ENCODE data around the gene RAB23. TPM values are rescaled to one million over a fixed set of nuclear protein-coding genes. Genes with fewer than 3 reads are reported as not detected.

RAB23 gene
- total RNA-seq, 2 donors from 2014 or later = 20.4 to 22.3 TPM

DNA sequence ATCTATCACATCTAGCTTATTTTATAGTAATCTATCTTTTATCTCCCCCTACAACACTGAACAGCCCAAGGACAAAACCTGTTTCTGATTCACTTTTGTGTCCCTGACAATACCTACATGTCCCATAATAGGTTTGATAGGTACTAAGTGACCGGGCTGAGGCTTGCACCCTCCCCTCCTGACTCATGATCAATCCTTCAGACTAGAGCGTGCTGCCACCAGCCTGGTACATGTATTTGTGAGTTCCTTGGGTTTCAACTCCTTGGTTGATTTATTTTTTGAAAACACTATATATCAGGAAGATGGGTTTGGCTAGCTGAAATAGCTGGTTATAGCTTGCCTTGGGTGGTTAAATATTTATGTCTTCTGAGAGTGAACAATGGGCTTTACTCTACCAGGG lies 41.6 kb upstream of the RAB23 start:
- H3K36me3 ChIP-seq = no peaks in the 10 kb centered on the region
- TF ChIP-seq POLR2A (IDR thresholded peaks at IDR 0.05) (no peak), POLR2AphosphoS5 (IDR thresholded peaks at IDR 0.05) (no peak), CTCF (IDR thresholded peaks at IDR 0.05) (no peak)
- intact Hi-C loops (cut with DNase I) = loop anchor here (5.0 kb wide), 2 partner anchors 41 to 49 kb away; partner anchors contain the start of gene RAB23
- 75% methylated on average over 2 of the region's 2 CpGs for WGBS
- H3K9me3 ChIP-seq = no peaks in the 10 kb centered on the region
- DNase-seq (ENCODE audit: low spot score) = no peak
- peak overlapping the region; percentile 16 to 59 for H3K27ac ChIP-seq
- no peaks in the 10 kb centered on the region for H3K27me3 ChIP-seq (replicated peaks; ENCODE audit: insufficient read depth)
- H3K4me1 ChIP-seq (replicated peaks) = no peaks in the 10 kb centered on the region
- H3K4me3 ChIP-seq = no peak overlapping the region

- Histone ChIP-seq H3K4me3 (no peak overlapping the region), H3K4me1 (replicated peaks) (no peaks in the 10 kb centered on the region), H3K27me3 (replicated peaks; ENCODE audit: insufficient read depth) (no peaks in the 10 kb centered on the region), H3K9me3 (no peaks in the 10 kb centered on the region), H3K27ac (peak overlapping the region; percentile 34 to 48), H3K36me3 (no peaks in the 10 kb centered on the region)
- TF ChIP-seq POLR2A (IDR thresholded peaks at IDR 0.05) = no peak
- no peak for TF ChIP-seq CTCF (IDR thresholded peaks at IDR 0.05)
- TF ChIP-seq POLR2AphosphoS5 (IDR thresholded peaks at IDR 0.05) = no peak
- no peak for DNase-seq (ENCODE audit: low spot score)
- WGBS = 53% methylated on average over 3 of the region's 3 CpGs
- intact Hi-C loops (cut with DNase I) = loop anchor here (5.0 kb wide), 2 partner anchors 41 to 49 kb away; partner anchors contain the start of gene RAB23
Observed at GRCh38 chr6:57262901-57263694, 41.0 kb upstream of the RAB23 start.

DNA sequence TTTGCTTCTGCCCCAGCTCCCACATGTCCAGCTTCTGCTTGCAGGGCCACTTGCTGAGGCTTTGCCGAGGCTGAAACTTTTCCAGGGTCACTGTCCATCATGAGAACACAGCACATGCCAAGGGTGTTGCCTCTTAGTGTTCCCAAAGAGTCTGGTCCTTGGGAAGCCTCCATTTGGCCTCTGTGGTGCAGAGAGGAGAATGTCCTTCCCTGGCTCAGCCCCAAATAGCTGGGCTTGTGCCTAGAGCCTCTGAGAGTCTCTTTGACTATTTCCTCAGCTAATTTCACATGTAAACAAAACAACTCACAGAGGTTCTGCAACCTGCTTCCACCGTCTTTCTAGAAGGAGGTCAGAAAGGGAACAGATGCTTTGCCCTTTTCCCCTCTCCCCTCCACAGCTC lies 40.4 kb upstream of the RAB23 start:
- intact Hi-C loops (cut with DNase I) = loop anchor here (5.0 kb wide), 2 partner anchors 40 to 50 kb away; partner anchors contain the start of gene RAB23
- Histone ChIP-seq H3K9me3 (no peaks in the 10 kb centered on the region), H3K27me3 (replicated peaks; ENCODE audit: insufficient read depth) (no peaks in the 10 kb centered on the region), H3K36me3 (no peaks in the 10 kb centered on the region), H3K4me1 (replicated peaks) (no peaks in the 10 kb centered on the region), H3K4me3 (no peak overlapping the region), H3K27ac (peak overlapping the region; percentile 34 to 48)
- no peak for TF ChIP-seq CTCF (IDR thresholded peaks at IDR 0.05)
- peak; percentile 39 for TF ChIP-seq POLR2AphosphoS5 (IDR thresholded peaks at IDR 0.05)
- WGBS = 54% methylated on average over 2 of the region's 2 CpGs
- no peak for DNase-seq (ENCODE audit: low spot score)

DNA sequence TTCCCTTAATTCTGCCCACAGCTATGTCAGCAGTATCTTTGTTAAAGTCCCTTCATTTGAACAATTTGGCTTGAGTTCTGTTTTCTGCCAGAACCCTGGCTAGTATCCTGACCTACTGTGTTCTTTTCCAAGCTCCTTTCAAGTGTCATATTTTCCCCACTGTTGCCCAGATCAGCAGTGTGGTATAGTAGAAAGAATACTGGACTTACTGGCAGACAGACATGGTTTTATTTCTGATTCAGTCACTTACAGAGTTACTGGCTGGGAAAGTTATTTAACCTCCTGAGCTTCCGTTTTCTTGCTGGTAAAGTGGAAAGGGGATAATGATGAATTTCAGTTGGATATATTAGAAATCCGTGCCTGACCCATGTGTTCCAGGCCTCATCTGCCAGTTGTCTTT lies 39.8 kb upstream of the RAB23 start:
- TF ChIP-seq CTCF (IDR thresholded peaks at IDR 0.05) (no peak), POLR2AphosphoS5 (IDR thresholded peaks at IDR 0.05) (no peak)
- Histone ChIP-seq H3K4me3 (no peak overlapping the region), H3K27ac (peak overlapping the region; percentile 34 to 48), H3K36me3 (no peaks in the 10 kb centered on the region), H3K27me3 (replicated peaks; ENCODE audit: insufficient read depth) (no peaks in the 10 kb centered on the region), H3K9me3 (no peaks in the 10 kb centered on the region), H3K4me1 (replicated peaks) (no peaks in the 10 kb centered on the region)
- intact Hi-C loops (cut with DNase I) = loop anchor here (5.0 kb wide), 2 partner anchors 40 to 50 kb away; partner anchors contain the start of gene RAB23
- 55% methylated on average over 2 of the region's 2 CpGs for WGBS
- no peak for DNase-seq (ENCODE audit: low spot score)

DNA sequence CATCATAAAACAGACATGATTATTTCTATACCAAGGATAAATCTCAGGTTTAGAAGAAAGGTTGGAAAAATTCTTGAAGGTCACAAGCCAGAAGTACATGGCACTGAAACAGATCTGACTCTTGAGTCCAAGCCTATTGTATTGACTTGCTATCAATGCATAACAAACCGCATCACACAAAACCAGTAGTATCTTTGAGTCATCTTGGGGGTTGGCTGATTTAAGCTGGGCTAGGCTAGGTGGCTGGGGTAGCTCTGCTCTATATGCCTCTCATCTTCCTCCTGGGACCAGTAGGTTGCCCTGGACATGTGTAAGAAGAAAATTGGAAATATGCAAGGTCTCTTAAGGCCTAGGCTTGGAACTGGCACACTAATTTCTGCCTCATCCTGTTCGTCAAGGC lies 37.0 kb upstream of the RAB23 start:
- H3K4me1 ChIP-seq (replicated peaks) = no peaks in the 10 kb centered on the region
- TF ChIP-seq CTCF (IDR thresholded peaks at IDR 0.05) (no peak), POLR2AphosphoS5 (IDR thresholded peaks at IDR 0.05) (no peak), POLR2A (IDR thresholded peaks at IDR 0.05) (no peak)
- WGBS = 100% methylated on average over 2 of the region's 2 CpGs
- no peaks in the 10 kb centered on the region for H3K9me3 ChIP-seq
- H3K4me3 ChIP-seq = no peak overlapping the region
- peak overlapping the region; percentile 63 to 66 for H3K27ac ChIP-seq
- DNase-seq (ENCODE audit: low spot score) = no peak
- no peaks in the 10 kb centered on the region for H3K27me3 ChIP-seq (replicated peaks; ENCODE audit: insufficient read depth)
- H3K36me3 ChIP-seq = no peaks in the 10 kb centered on the region
- intact Hi-C loops (cut with DNase I) = loop anchor here (2.0 kb wide), 1 partner anchor 86 kb away; the partner anchor contains the start of gene BAG2
